HL-60 (cell line): ENCODE results near the gene RAPGEF2.

Source experiments
- DNase-seq, 2 experiments: peaks; one replicate each; pipeline ENCODE4 v3.0.0-alpha.2; 2010 to 2020; ENCODE audit warnings: low read depth in 1 of 2, low spot score in 1 of 2
- H3K27ac ChIP-seq: fragments of 250-450 bp; sonication (Bioruptor Pico); replicated peaks from 2 replicates; pipeline ENCODE4 v1.5.1; 2020; ENCODE audit warnings: mild to moderate bottlenecking, moderate library complexity
- H3K27me3 ChIP-seq: fragments of 250-450 bp; sonication (Bioruptor Pico); 2 replicates; pipeline ENCODE4 v1.5.1; 2021; ENCODE audit warnings: mild to moderate bottlenecking, moderate library complexity; ENCODE audit not compliant: insufficient read depth, poor library complexity, severe bottlenecking
- H3K4me3 ChIP-seq: replicated peaks from 2 replicates; pipeline ENCODE4 v1.5.1; 2011; ENCODE audit warnings: mild to moderate bottlenecking, control low read depth, low read length; ENCODE audit not compliant: insufficient read depth
- GABPA ChIP-seq: IDR thresholded peaks from 2 replicates; pipeline ENCODE4 v1.6.1; 2012; ENCODE audit warnings: low read depth
- POLR2AphosphoS5 ChIP-seq: IDR thresholded peaks from 2 replicates; pipeline ENCODE4 v1.6.1; 2012; ENCODE audit warnings: low read depth
- SPI1 ChIP-seq: IDR thresholded peaks from 2 replicates; pipeline ENCODE4 v1.6.1; 2012; ENCODE audit warnings: low read depth, mild to moderate bottlenecking, borderline replicate concordance
- TF ChIP-seq, protein P1 (sequence below): IDR thresholded peaks from one replicate; pipeline ENCODE4 v1.5.1; 2011; ENCODE audit warnings: low read length, control low read depth, inconsistent platforms; ENCODE audit not compliant: insufficient read depth
- TF ChIP-seq, protein P2 (sequence below): IDR thresholded peaks from 2 replicates; pipeline ENCODE4 v1.6.1; 2012; ENCODE audit warnings: low read depth; ENCODE audit not compliant: insufficient replicate concordance

Gene RAPGEF2

DNA sequence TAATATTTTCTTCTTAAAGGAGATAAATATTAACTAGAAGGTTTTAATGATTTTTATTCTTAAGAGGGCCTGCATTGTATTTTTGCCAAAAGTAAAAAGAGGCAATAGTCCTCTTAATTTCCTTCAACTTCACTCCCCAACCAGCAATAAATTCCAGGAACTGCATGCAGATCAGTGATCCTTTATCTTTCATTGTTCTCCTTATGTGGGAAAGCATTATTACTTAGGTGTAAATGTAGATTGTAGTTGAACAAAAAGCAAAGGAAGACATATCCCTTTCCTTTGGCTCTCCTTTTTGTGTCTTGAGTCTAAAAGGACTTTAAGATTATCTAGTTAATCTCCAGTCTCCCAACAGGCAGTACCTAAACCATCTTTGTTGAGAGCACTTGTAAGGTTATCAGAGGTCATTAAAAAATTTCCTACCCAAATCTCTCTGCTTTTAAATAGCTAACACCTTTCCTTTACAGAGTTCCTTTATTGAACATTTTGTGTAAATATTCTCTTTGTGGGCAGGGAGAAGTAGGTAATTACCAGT is 55.3 kb downstream of the RAPGEF2 start:
- TF ChIP-seq, protein P1, sequence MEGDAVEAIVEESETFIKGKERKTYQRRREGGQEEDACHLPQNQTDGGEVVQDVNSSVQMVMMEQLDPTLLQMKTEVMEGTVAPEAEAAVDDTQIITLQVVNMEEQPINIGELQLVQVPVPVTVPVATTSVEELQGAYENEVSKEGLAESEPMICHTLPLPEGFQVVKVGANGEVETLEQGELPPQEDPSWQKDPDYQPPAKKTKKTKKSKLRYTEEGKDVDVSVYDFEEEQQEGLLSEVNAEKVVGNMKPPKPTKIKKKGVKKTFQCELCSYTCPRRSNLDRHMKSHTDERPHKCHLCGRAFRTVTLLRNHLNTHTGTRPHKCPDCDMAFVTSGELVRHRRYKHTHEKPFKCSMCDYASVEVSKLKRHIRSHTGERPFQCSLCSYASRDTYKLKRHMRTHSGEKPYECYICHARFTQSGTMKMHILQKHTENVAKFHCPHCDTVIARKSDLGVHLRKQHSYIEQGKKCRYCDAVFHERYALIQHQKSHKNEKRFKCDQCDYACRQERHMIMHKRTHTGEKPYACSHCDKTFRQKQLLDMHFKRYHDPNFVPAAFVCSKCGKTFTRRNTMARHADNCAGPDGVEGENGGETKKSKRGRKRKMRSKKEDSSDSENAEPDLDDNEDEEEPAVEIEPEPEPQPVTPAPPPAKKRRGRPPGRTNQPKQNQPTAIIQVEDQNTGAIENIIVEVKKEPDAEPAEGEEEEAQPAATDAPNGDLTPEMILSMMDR: no peak
- no peak for TF ChIP-seq SPI1
- TF ChIP-seq, protein P2, sequence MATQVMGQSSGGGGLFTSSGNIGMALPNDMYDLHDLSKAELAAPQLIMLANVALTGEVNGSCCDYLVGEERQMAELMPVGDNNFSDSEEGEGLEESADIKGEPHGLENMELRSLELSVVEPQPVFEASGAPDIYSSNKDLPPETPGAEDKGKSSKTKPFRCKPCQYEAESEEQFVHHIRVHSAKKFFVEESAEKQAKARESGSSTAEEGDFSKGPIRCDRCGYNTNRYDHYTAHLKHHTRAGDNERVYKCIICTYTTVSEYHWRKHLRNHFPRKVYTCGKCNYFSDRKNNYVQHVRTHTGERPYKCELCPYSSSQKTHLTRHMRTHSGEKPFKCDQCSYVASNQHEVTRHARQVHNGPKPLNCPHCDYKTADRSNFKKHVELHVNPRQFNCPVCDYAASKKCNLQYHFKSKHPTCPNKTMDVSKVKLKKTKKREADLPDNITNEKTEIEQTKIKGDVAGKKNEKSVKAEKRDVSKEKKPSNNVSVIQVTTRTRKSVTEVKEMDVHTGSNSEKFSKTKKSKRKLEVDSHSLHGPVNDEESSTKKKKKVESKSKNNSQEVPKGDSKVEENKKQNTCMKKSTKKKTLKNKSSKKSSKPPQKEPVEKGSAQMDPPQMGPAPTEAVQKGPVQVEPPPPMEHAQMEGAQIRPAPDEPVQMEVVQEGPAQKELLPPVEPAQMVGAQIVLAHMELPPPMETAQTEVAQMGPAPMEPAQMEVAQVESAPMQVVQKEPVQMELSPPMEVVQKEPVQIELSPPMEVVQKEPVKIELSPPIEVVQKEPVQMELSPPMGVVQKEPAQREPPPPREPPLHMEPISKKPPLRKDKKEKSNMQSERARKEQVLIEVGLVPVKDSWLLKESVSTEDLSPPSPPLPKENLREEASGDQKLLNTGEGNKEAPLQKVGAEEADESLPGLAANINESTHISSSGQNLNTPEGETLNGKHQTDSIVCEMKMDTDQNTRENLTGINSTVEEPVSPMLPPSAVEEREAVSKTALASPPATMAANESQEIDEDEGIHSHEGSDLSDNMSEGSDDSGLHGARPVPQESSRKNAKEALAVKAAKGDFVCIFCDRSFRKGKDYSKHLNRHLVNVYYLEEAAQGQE: no peak
- no peak for TF ChIP-seq POLR2AphosphoS5
- no peak for TF ChIP-seq GABPA

DNA sequence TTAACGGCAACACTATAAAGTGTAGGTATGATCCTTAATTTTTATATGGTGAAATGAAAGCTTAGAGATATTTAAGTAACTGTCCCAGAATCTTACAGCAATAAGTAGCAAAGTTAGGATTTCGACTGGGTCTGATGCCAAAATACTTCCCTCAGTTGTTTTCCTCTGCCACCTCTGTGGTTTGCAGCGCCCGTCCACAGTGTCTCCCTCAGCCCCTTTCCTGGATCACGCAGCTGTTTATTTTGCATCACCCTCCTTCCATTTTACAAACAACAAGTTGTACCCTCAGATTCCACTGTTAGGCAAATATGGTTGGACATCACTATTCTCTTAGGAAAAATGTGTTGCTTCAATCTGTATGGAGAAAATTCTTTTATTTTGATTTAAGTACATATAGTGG is 56.1 kb downstream of the RAPGEF2 start:
- TF ChIP-seq, protein P2: no peak
- no peak for TF ChIP-seq SPI1
- TF ChIP-seq, protein P1: no peak
- DNase-seq: no peak
- Histone ChIP-seq H3K27ac (no peak overlapping the region), H3K4me3 (no peak overlapping the region), H3K27me3 (no peaks in the 10 kb centered on the region)

More for the DNA sequence above, 55.3 kb downstream of the RAPGEF2 start:
- Histone ChIP-seq H3K27me3 (no peaks in the 10 kb centered on the region), H3K4me3 (no peak overlapping the region), H3K27ac (no peak overlapping the region)
- DNase-seq: no peak

DNA sequence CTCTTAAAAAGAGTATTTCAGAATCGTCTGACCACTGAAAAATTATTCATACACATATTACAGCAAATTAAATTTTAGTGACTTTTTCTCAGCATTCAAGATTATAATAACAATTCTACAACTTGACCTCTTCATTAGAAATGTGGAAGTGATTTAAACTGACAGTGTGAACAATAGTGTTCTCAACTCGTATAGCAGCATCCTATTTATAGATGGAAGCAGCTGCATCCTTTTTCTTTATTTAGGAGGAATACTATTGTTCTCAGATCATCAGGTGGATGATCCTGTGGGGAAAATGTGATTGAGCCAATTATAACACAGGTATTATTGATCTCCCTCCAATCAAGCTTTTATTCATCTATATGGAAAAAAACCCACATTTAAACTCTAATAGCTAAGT is 56.7 kb downstream of the RAPGEF2 start:
- TF ChIP-seq, protein P1: no peak
- TF ChIP-seq SPI1 (no peak), GABPA (no peak), POLR2AphosphoS5 (no peak)
- TF ChIP-seq, protein P2: no peak
- H3K27me3 ChIP-seq: no peaks in the 10 kb centered on the region
- no peak for DNase-seq
- H3K4me3 ChIP-seq: no peak overlapping the region
- no peak overlapping the region for H3K27ac ChIP-seq
